ENCODE measurements around the gene CFAP68.
A peak's percentile ranks its signal among the peaks of the same experiment; 100 is the strongest.

Gene CFAP68

GRCh38 chr11:111845276-111846028, 33.9 kb upstream of the CFAP68 start:
- Histone ChIP-seq H3K27me3 (ENCODE audit: insufficient read depth, low read length) (no peaks in the 10 kb centered on the region), H3K9me3 (ENCODE audit: insufficient read depth, low read depth, low read length) (no peaks in the 10 kb centered on the region), H3K4me1 (ENCODE audit: insufficient read depth, low read length) (peaks cover 10% of the 10 kb centered on the region; the same call in 1 of the 2 replicates), H3K36me3 (ENCODE audit: insufficient read depth, low read depth, low read length) (0 out of 2 replicates have a peak, but pooled peaks cover 3% of the 10 kb centered on the region), H3K27ac (ENCODE audit: low read length) (no peak overlapping the region), H3K9ac (ENCODE audit: low read depth, low read length) (no peak overlapping the region), H3K4me3 (ENCODE audit: low read length) (no peak overlapping the region)

DNA sequence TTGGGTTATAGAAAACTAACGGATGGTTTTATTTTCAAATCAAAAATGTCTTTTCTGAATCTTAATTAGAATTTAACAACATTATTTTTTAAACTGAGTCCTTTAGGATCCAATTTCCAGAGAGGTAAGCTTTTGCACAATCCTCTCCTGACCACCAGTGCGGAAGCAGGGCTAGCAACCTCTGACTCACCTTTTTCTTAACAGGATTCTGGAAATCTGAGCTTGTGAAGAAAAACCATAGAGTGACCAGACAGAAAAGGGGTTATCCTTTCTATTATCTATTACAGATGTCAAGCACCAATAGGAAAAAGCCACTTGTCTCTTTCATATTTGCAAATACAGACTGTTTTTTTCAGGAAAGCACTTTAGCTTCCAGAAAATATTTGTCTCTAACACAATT, 33.3 kb upstream of the CFAP68 start:
- H3K27ac ChIP-seq (ENCODE audit: low read length), result no peak overlapping the region
- no peaks in the 10 kb centered on the region for H3K27me3 ChIP-seq (ENCODE audit: insufficient read depth, low read length)
- no peak overlapping the region for H3K9ac ChIP-seq (ENCODE audit: low read depth, low read length)
- peaks cover 7% of the 10 kb centered on the region; the same call in 1 of the 2 replicates for H3K4me1 ChIP-seq (ENCODE audit: insufficient read depth, low read length)
- 0 out of 2 replicates have a peak, but pooled peaks cover 3% of the 10 kb centered on the region for H3K36me3 ChIP-seq (ENCODE audit: insufficient read depth, low read depth, low read length)
- H3K4me3 ChIP-seq (ENCODE audit: low read length), result no peak overlapping the region
- no peaks in the 10 kb centered on the region for H3K9me3 ChIP-seq (ENCODE audit: insufficient read depth, low read depth, low read length)

DNA sequence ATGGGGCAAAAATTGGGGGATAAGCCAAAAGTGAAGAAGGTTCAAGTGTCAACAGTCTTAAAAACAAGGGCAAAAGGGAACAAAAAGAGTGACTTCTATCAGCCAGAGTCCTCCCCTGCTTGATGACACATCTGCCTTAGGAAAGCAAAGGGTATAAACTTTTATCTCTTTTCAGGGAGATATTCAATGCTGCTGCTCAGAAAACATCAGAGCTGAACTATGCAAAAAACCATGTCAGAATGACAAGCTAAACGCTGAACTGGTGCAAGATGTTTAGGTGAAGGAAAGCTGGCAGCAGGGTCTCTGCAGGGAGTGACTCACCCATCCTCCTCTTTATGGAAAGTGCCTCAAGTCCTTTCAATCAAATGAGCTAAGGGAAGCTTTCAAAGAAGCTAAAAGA, 32.7 kb upstream of the CFAP68 start:
- no peak overlapping the region for H3K27ac ChIP-seq (ENCODE audit: low read length)
- H3K9ac ChIP-seq (ENCODE audit: low read depth, low read length), result no peak overlapping the region
- 0 out of 2 replicates have a peak, but pooled peaks cover 3% of the 10 kb centered on the region for H3K36me3 ChIP-seq (ENCODE audit: insufficient read depth, low read depth, low read length)
- no peak overlapping the region for H3K4me3 ChIP-seq (ENCODE audit: low read length)
- H3K9me3 ChIP-seq (ENCODE audit: insufficient read depth, low read depth, low read length), result no peaks in the 10 kb centered on the region
- H3K27me3 ChIP-seq (ENCODE audit: insufficient read depth, low read length), result no peaks in the 10 kb centered on the region
- H3K4me1 ChIP-seq (ENCODE audit: insufficient read depth, low read length), result 0 out of 2 replicates have a peak, but pooled peaks cover 3% of the 10 kb centered on the region

GRCh38 chr11:111849631-111850030, 29.7 kb upstream of the CFAP68 start:
- Histone ChIP-seq H3K9me3 (ENCODE audit: insufficient read depth, low read depth, low read length) (no peaks in the 10 kb centered on the region), H3K4me3 (ENCODE audit: low read length) (no peak overlapping the region), H3K4me1 (ENCODE audit: insufficient read depth, low read length) (0 out of 2 replicates have a peak, but pooled peaks cover 3% of the 10 kb centered on the region), H3K9ac (ENCODE audit: low read depth, low read length) (no peak overlapping the region), H3K27me3 (ENCODE audit: insufficient read depth, low read length) (no peaks in the 10 kb centered on the region), H3K27ac (ENCODE audit: low read length) (no peak overlapping the region), H3K36me3 (ENCODE audit: insufficient read depth, low read depth, low read length) (peaks cover 11% of the 10 kb centered on the region)

- Histone ChIP-seq H3K27me3 (ENCODE audit: insufficient read depth, low read length) (no peaks in the 10 kb centered on the region), H3K9ac (ENCODE audit: low read depth, low read length) (no peak overlapping the region), H3K36me3 (ENCODE audit: insufficient read depth, low read depth, low read length) (peaks cover 11% of the 10 kb centered on the region), H3K4me1 (ENCODE audit: insufficient read depth, low read length) (0 out of 2 replicates have a peak, but pooled peaks cover 3% of the 10 kb centered on the region), H3K4me3 (ENCODE audit: low read length) (no peak overlapping the region), H3K9me3 (ENCODE audit: insufficient read depth, low read depth, low read length) (no peaks in the 10 kb centered on the region), H3K27ac (ENCODE audit: low read length) (no peak overlapping the region)
Measured at GRCh38 chr11:111851067-111851466, 28.3 kb upstream of the CFAP68 start.

DNA sequence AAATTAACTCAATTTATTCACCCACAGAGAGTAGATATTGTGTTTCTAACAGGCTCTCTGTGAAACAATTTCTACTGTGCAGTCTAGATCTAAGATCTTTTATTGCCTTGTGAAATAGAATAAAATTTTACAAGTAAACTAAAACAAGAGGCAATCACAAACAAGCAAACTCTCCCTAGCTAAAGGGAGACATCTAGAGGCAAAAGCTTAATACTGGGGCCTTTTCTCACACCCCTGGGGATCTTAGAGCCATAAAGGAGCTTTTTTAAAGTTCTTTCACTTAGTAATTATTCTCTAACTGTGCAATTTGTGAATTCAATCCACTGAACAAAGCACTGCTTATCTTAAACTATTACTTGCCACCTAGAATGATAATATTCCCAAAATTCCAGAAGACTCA, 27.7 kb upstream of the CFAP68 start:
- no peaks in the 10 kb centered on the region for H3K27me3 ChIP-seq (ENCODE audit: insufficient read depth, low read length)
- no peak overlapping the region for H3K27ac ChIP-seq (ENCODE audit: low read length)
- peaks cover 11% of the 10 kb centered on the region for H3K36me3 ChIP-seq (ENCODE audit: insufficient read depth, low read depth, low read length)
- H3K9me3 ChIP-seq (ENCODE audit: insufficient read depth, low read depth, low read length), result no peaks in the 10 kb centered on the region
- no peak overlapping the region for H3K9ac ChIP-seq (ENCODE audit: low read depth, low read length)
- no peak overlapping the region for H3K4me3 ChIP-seq (ENCODE audit: low read length)
- H3K4me1 ChIP-seq (ENCODE audit: insufficient read depth, low read length), result 0 out of 2 replicates have a peak, but pooled peaks cover under 1% of the 10 kb centered on the region

GRCh38 chr11:111852103-111852502, 27.2 kb upstream of the CFAP68 start:
- Histone ChIP-seq H3K27me3 (ENCODE audit: insufficient read depth, low read length) (no peaks in the 10 kb centered on the region), H3K36me3 (ENCODE audit: insufficient read depth, low read depth, low read length) (peaks cover 12% of the 10 kb centered on the region), H3K9ac (ENCODE audit: low read depth, low read length) (no peak overlapping the region), H3K4me1 (ENCODE audit: insufficient read depth, low read length) (no peaks in the 10 kb centered on the region), H3K27ac (ENCODE audit: low read length) (no peak overlapping the region), H3K9me3 (ENCODE audit: insufficient read depth, low read depth, low read length) (no peaks in the 10 kb centered on the region), H3K4me3 (ENCODE audit: low read length) (no peak overlapping the region)

- Histone ChIP-seq H3K27me3 (ENCODE audit: insufficient read depth, low read length) (no peaks in the 10 kb centered on the region), H3K9ac (ENCODE audit: low read depth, low read length) (no peak overlapping the region), H3K27ac (ENCODE audit: low read length) (no peak overlapping the region), H3K4me1 (ENCODE audit: insufficient read depth, low read length) (no peaks in the 10 kb centered on the region), H3K4me3 (ENCODE audit: low read length) (no peak overlapping the region), H3K9me3 (ENCODE audit: insufficient read depth, low read depth, low read length) (no peaks in the 10 kb centered on the region), H3K36me3 (ENCODE audit: insufficient read depth, low read depth, low read length) (peaks cover 32% of the 10 kb centered on the region)
Measured at GRCh38 chr11:111855506-111855905, 23.8 kb upstream of the CFAP68 start.

DNA sequence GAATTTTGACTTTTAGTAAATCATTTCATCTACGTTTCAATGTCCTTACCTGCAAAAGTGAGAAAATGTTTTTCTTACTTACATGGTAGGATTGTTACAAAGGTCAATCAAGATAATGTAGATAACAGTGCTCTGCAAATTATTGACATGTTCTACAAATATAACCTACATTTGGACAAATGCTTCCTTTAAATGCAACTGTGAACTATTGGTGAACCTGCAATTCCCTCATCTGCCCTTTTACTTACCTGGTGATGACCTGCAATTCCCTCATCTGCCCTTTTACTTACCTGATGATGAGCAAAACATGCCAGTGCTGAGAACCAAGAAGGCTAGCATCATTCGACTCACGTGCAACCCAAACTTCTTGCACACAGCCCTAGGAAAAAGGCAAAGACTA, 19.1 kb upstream of the CFAP68 start:
- Histone ChIP-seq H3K9ac (ENCODE audit: low read depth, low read length) (no peak overlapping the region), H3K27me3 (ENCODE audit: insufficient read depth, low read length) (no peaks in the 10 kb centered on the region), H3K27ac (ENCODE audit: low read length) (no peak overlapping the region), H3K4me1 (ENCODE audit: insufficient read depth, low read length) (no peaks in the 10 kb centered on the region), H3K9me3 (ENCODE audit: insufficient read depth, low read depth, low read length) (no peaks in the 10 kb centered on the region), H3K4me3 (ENCODE audit: low read length) (no peak overlapping the region), H3K36me3 (ENCODE audit: insufficient read depth, low read depth, low read length) (peaks cover 27% of the 10 kb centered on the region)

GRCh38 chr11:111870113-111870512, 9.2 kb upstream of the CFAP68 start:
- H3K9ac ChIP-seq (ENCODE audit: low read depth, low read length), result no peak overlapping the region
- H3K9me3 ChIP-seq (ENCODE audit: insufficient read depth, low read depth, low read length), result no peaks in the 10 kb centered on the region
- no peaks in the 10 kb centered on the region for H3K27me3 ChIP-seq (ENCODE audit: insufficient read depth, low read length)
- H3K36me3 ChIP-seq (ENCODE audit: insufficient read depth, low read depth, low read length), result peaks cover 25% of the 10 kb centered on the region
- no peak overlapping the region for H3K27ac ChIP-seq (ENCODE audit: low read length)
- H3K4me1 ChIP-seq (ENCODE audit: insufficient read depth, low read length), result no peaks in the 10 kb centered on the region
- H3K4me3 ChIP-seq (ENCODE audit: low read length), result no peak overlapping the region

DNA sequence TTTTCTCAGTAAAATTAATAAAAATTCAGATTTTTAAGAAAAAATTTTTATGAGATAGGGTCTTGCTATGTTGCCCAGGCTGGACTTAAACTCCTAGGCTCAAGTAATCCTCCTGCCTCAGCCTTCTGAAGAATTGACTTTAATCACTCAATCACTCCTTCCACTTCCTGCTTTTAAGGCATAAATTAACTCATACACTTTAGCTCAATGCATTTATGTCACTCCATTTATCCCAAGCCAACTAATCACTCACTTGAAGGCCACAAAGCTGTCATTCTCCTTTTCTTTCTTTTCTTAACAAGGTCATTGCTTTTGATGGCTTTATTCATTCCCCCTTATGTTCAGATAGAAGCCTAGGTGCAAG, 8.8 kb upstream of the CFAP68 start:
- Histone ChIP-seq H3K27me3 (ENCODE audit: insufficient read depth, low read length) (no peaks in the 10 kb centered on the region), H3K27ac (ENCODE audit: low read length) (no peak overlapping the region), H3K9me3 (ENCODE audit: insufficient read depth, low read depth, low read length) (no peaks in the 10 kb centered on the region), H3K9ac (ENCODE audit: low read depth, low read length) (peak overlapping the region; percentile 71; the same call in 1 of the 2 replicates), H3K4me1 (ENCODE audit: insufficient read depth, low read length) (no peaks in the 10 kb centered on the region), H3K4me3 (ENCODE audit: low read length) (peak overlapping the region; percentile 89), H3K36me3 (ENCODE audit: insufficient read depth, low read depth, low read length) (peaks cover 21% of the 10 kb centered on the region)

Measured in iPS-20b (cell line).